Measurements from ENCODE around the gene RBPJL.
A peak's percentile ranks its signal among the peaks of the same experiment; 100 is the strongest.

DNA sequence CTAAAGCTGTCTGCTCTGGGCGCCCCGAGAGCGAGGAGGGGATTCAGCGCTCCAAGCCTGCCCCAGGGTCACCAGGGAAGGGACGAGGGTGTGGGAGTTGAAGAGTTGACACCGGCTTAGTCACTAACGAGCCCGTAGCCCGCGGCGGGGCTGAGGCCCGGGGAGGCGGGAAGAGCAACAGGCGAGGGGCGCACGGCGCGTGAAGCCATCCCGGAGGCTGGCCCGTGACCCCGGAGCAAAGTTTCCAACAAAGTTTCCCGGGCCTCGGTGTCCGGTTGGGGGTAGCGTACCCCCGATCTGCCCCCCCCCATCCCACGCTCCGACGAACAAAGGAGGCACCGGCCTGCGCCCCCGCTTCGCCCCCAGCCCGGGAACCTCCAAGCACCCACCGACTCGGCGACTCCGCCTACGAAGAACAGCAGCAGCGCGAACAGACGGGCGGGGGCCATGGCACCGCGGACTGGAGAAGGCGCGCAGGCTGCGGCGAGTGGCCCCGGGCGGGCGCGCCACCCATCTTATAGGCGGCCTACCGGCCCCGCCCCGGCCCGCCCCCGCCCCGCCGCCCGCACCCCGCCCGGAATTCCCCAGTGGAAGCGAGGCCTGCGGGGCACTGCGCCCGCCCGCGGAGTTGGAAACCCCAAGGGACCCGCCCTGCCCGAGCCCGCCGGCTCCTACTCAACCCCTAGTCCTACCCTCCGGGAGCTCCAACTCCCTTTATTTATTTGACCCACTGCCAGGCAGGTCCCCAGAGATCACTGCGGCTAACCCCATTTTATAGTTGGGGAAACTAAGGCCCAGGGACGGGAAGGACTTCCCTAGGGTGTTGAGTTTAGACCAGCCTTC lies 41.5 kb downstream of the RBPJL start, which contains the start of gene SDC4:
- TF ChIP-seq, protein P1, sequence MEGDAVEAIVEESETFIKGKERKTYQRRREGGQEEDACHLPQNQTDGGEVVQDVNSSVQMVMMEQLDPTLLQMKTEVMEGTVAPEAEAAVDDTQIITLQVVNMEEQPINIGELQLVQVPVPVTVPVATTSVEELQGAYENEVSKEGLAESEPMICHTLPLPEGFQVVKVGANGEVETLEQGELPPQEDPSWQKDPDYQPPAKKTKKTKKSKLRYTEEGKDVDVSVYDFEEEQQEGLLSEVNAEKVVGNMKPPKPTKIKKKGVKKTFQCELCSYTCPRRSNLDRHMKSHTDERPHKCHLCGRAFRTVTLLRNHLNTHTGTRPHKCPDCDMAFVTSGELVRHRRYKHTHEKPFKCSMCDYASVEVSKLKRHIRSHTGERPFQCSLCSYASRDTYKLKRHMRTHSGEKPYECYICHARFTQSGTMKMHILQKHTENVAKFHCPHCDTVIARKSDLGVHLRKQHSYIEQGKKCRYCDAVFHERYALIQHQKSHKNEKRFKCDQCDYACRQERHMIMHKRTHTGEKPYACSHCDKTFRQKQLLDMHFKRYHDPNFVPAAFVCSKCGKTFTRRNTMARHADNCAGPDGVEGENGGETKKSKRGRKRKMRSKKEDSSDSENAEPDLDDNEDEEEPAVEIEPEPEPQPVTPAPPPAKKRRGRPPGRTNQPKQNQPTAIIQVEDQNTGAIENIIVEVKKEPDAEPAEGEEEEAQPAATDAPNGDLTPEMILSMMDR (conservative IDR thresholded peaks at IDR 0.05): 0 out of 2 replicates have a peak, but pooled peaks have one; percentile 21
- no peak for TF ChIP-seq EZH2 (IDR thresholded peaks at IDR 0.05; ENCODE audit: low read depth)
